Stimulated activated CD4-positive, alpha-beta T cell treated with anti-CD3 and anti-CD28 coated beads, Interleukin-15, amount 100 ng/mL, for 24 hours (primary cell): Measurements from ENCODE around the gene TMPRSS4.

Experiments
- DNase-seq: peaks from one replicate; pipeline ENCODE4 v3.0.0-alpha.2; 2020

Gene TMPRSS4

GRCh38 chr11:118109231-118109630, 32.4 kb downstream of the TMPRSS4 start:
- no peak for DNase-seq

- no peak for DNase-seq
Observed at GRCh38 chr11:118111019-118111743, 34.3 kb downstream of the TMPRSS4 start.

GRCh38 chr11:118111744-118112035, 34.8 kb downstream of the TMPRSS4 start:
- DNase-seq: no peak

- DNase-seq: no peak
Observed at GRCh38 chr11:118112711-118113430, 36.0 kb downstream of the TMPRSS4 start.

- no peak for DNase-seq
Observed at GRCh38 chr11:118114266-118114665, 37.4 kb downstream of the TMPRSS4 start.

- DNase-seq: no peak
Observed at GRCh38 chr11:118115048-118115447, 38.2 kb downstream of the TMPRSS4 start.

GRCh38 chr11:118117790-118118601, 41.1 kb downstream of the TMPRSS4 start:
- DNase-seq: no peak

- DNase-seq: no peak
Observed at GRCh38 chr11:118120793-118121192, 43.9 kb downstream of the TMPRSS4 start.

GRCh38 chr11:118124929-118125535, 48.2 kb downstream of the TMPRSS4 start:
- DNase-seq: no peak

GRCh38 chr11:118126082-118126838, 49.4 kb downstream of the TMPRSS4 start:
- DNase-seq: no peak

GRCh38 chr11:118128310-118128709, 51.4 kb downstream of the TMPRSS4 start:
- no peak for DNase-seq

- DNase-seq: no peak
Observed at GRCh38 chr11:118128721-118129470, 52.0 kb downstream of the TMPRSS4 start.

- no peak for DNase-seq
Observed at GRCh38 chr11:118129471-118130172, 52.7 kb downstream of the TMPRSS4 start.

- DNase-seq: no peak
Observed at GRCh38 chr11:118132385-118133151, 55.7 kb downstream of the TMPRSS4 start.

GRCh38 chr11:118133816-118134215, 56.9 kb downstream of the TMPRSS4 start:
- DNase-seq: no peak

- no peak for DNase-seq
Observed at GRCh38 chr11:118135051-118135795, 58.3 kb downstream of the TMPRSS4 start.

- DNase-seq: no peak
Observed at GRCh38 chr11:118135796-118136165, 58.9 kb downstream of the TMPRSS4 start.

- DNase-seq: no peak
Observed at GRCh38 chr11:118136341-118136740, 59.5 kb downstream of the TMPRSS4 start.

GRCh38 chr11:118136801-118137200, 59.9 kb downstream of the TMPRSS4 start:
- no peak for DNase-seq
